Fibroblast of lung (primary cell): ENCODE measurements around the gene HSPBP1. TPM values are rescaled to one million over a fixed set of nuclear protein-coding genes. Genes with fewer than 3 reads are reported as not detected.

Source experiments
- DNase-seq, 2 donors: peaks; one replicate each; pipeline versions ENCODE4 v3.0.0 to v3.0.0-alpha.2; 2010; ENCODE audit warnings: low read depth in 2 of 2
- H2AFZ ChIP-seq: 2 replicates; pipeline ENCODE4 v1.5.1; 2012; ENCODE audit warnings: low read length, control low read depth, inconsistent platforms
- H3K27ac ChIP-seq: 2 replicates; pipeline ENCODE4 v1.5.1; 2011; ENCODE audit warnings: low read length, control low read depth; ENCODE audit not compliant: insufficient read depth
- H3K27me3 ChIP-seq: 2 replicates; pipeline ENCODE4 v1.5.1; 2011; ENCODE audit warnings: mild to moderate bottlenecking, low read length; ENCODE audit not compliant: control insufficient read depth, insufficient read depth
- H3K36me3 ChIP-seq: 2 replicates; pipeline ENCODE4 v1.5.1; 2011; ENCODE audit warnings: low read length; ENCODE audit not compliant: control insufficient read depth, insufficient read depth
- H3K4me1 ChIP-seq: 2 replicates; pipeline ENCODE4 v1.5.1; 2011; ENCODE audit warnings: low read length; ENCODE audit not compliant: control insufficient read depth, insufficient read depth; ENCODE audit errors: extremely low read depth
- H3K4me2 ChIP-seq: 2 replicates; pipeline ENCODE4 v1.5.1; 2011; ENCODE audit warnings: low read length, control low read depth; ENCODE audit not compliant: insufficient read depth; ENCODE audit errors: extremely low read depth
- H3K4me3 ChIP-seq, 4 experiments: fragments of 200-600 bp in 1 of 4; sonication (generic) in 1 of 4; replicated peaks in 1 of 4; 2 replicates each; pipeline ENCODE4 v1.5.1; 2011 to 2016; ENCODE audit warnings: low read length in 4 of 4, low read depth in 3 of 4, mild to moderate bottlenecking in 3 of 4, control low read depth in 2 of 4, inconsistent platforms in 1 of 4, mixed read lengths in 1 of 4; ENCODE audit not compliant: insufficient read depth in 1 of 4; ENCODE audit errors: control extremely low read depth in 1 of 4
- H3K79me2 ChIP-seq: 2 replicates; pipeline ENCODE4 v1.5.1; 2012; ENCODE audit warnings: mild to moderate bottlenecking, low read length, inconsistent platforms; ENCODE audit not compliant: control insufficient read depth, insufficient read depth
- H3K9ac ChIP-seq: 2 replicates; pipeline ENCODE4 v1.5.1; 2011; ENCODE audit warnings: mild to moderate bottlenecking, low read length, control low read depth; ENCODE audit not compliant: insufficient read depth
- H3K9me3 ChIP-seq: 2 replicates; pipeline ENCODE4 v1.5.1; 2012; ENCODE audit warnings: low read depth, low read length; ENCODE audit not compliant: control insufficient read depth, insufficient read depth
- H4K20me1 ChIP-seq: 2 replicates; pipeline ENCODE4 v1.5.1; 2011; ENCODE audit warnings: low read length; ENCODE audit not compliant: control insufficient read depth, insufficient read depth; ENCODE audit errors: extremely low read depth
- CTCF ChIP-seq, 2 donors: IDR thresholded peaks in 1 of 2; conservative IDR thresholded peaks in 1 of 2; 1 replicate in 1 of 2; 2 replicates in 1 of 2; pipeline ENCODE4 v1.5.1; 2011 to 2012; ENCODE audit warnings: low read length in 2 of 2, control low read depth in 1 of 2, inconsistent platforms in 1 of 2, low read depth in 1 of 2, mild to moderate bottlenecking in 1 of 2
- EZH2 ChIP-seq: IDR thresholded peaks from 2 replicates; pipeline ENCODE4 v1.5.1; 2012; ENCODE audit warnings: low read length, control low read depth, mild to moderate bottlenecking; ENCODE audit errors: missing control alignments
- polyA plus RNA-seq, 2 donors: library from polyadenylated mRNA; depleted of rRNA in 1 of 2; stranded (reverse) in 1 of 2; unstranded in 1 of 2; fragments of >200 nt; gene quantifications; 2 replicates each; pipeline ENCODE4 v1.2.1, GENCODE V29; 2011 to 2012; ENCODE audit warnings: missing spikeins in 1 of 2
- total RNA-seq: library from RNA; depleted of rRNA; stranded (reverse); fragments of >200 nt; gene quantifications from 2 replicates; pipeline ENCODE4 v1.2.1, GENCODE V29; 2014

The HSPBP1 gene
- total and polyA plus RNA-seq, 2 donors (not counting 1 experiment from before 2014, with no cell fraction given) = 12.5 to 21.5 TPM

GRCh38 chr19:55239004-55239403 is 40.9 kb downstream of the HSPBP1 start:
- Histone ChIP-seq H3K27ac (no peak overlapping the region), H3K36me3 (peaks cover 38% of the 10 kb centered on the region), H3K9ac (no peak overlapping the region), H3K79me2 (no peaks in the 10 kb centered on the region), H4K20me1 (no peaks in the 10 kb centered on the region), H2AFZ (no peak overlapping the region), H3K4me2 (no peak overlapping the region), H3K4me3 (no peak overlapping the region), H3K27me3 (no peaks in the 10 kb centered on the region), H3K4me1 (no peaks in the 10 kb centered on the region), H3K9me3 (no peaks in the 10 kb centered on the region)
- TF ChIP-seq CTCF (conservative IDR thresholded peaks at IDR 0.05 in 1 of 2, IDR thresholded peaks at IDR 0.05 in 1 of 2; ENCODE audit: low read depth in 1 of 2, low read length in 2 of 2) = no peak
- no peak for TF ChIP-seq EZH2
- DNase-seq = no peak

GRCh38 chr19:55238030-55238429 is 41.9 kb downstream of the HSPBP1 start:
- no peak overlapping the region for H3K4me2 ChIP-seq
- H3K27ac ChIP-seq = no peak overlapping the region
- H3K4me3 ChIP-seq = no peak overlapping the region
- H3K27me3 ChIP-seq = no peaks in the 10 kb centered on the region
- TF ChIP-seq CTCF (conservative IDR thresholded peaks at IDR 0.05 in 1 of 2, IDR thresholded peaks at IDR 0.05 in 1 of 2; ENCODE audit: low read depth in 1 of 2, low read length in 2 of 2) (no peak), EZH2 (no peak)
- H3K9ac ChIP-seq = no peak overlapping the region
- no peaks in the 10 kb centered on the region for H3K4me1 ChIP-seq
- H3K36me3 ChIP-seq = peaks cover 38% of the 10 kb centered on the region
- no peak for DNase-seq
- no peaks in the 10 kb centered on the region for H4K20me1 ChIP-seq
- no peaks in the 10 kb centered on the region for H3K9me3 ChIP-seq
- H2AFZ ChIP-seq = no peak overlapping the region
- H3K79me2 ChIP-seq = no peaks in the 10 kb centered on the region

GRCh38 chr19:55232986-55233385 is 46.9 kb downstream of the HSPBP1 start:
- DNase-seq = no peak
- H3K4me2 ChIP-seq = no peak overlapping the region
- no peaks in the 10 kb centered on the region for H3K4me1 ChIP-seq
- H3K36me3 ChIP-seq = peaks cover 31% of the 10 kb centered on the region
- no peak overlapping the region for H2AFZ ChIP-seq
- no peaks in the 10 kb centered on the region for H4K20me1 ChIP-seq
- no peak overlapping the region for H3K9ac ChIP-seq
- H3K9me3 ChIP-seq = no peaks in the 10 kb centered on the region
- TF ChIP-seq CTCF (conservative IDR thresholded peaks at IDR 0.05 in 1 of 2, IDR thresholded peaks at IDR 0.05 in 1 of 2; ENCODE audit: low read depth in 1 of 2, low read length in 2 of 2) (no peak), EZH2 (no peak)
- H3K27me3 ChIP-seq = no peaks in the 10 kb centered on the region
- no peaks in the 10 kb centered on the region for H3K79me2 ChIP-seq
- no peak overlapping the region for H3K4me3 ChIP-seq
- H3K27ac ChIP-seq = no peak overlapping the region
